CD14-positive monocyte (primary cell): ENCODE results near the gene PIKFYVE. TPM values are rescaled to one million over a fixed set of nuclear protein-coding genes. Genes with fewer than 3 reads are reported as not detected.
"Not testable (repeated sequence)": the region's sequence is repeated elsewhere in the genome, so short reads cannot be mapped to it uniquely, and the experiment has no call there.

Source experiments
- DNase-seq, 3 donors: peaks; one replicate each; pipeline ENCODE4 v3.0.0-alpha.2; 2011 to 2022
- H2AFZ ChIP-seq: 2 replicates; pipeline ENCODE4 v1.6.0; 2012; ENCODE audit warnings: mild to moderate bottlenecking, low read depth, low read length, inconsistent platforms; ENCODE audit not compliant: insufficient read depth, poor library complexity, severe bottlenecking
- H3K27ac ChIP-seq, 2 donors: 1 replicate in 1 of 2; 2 replicates in 1 of 2; pipeline ENCODE4 v1.5.1; 2012 to 2013; ENCODE audit warnings: low read length in 2 of 2, control low read depth in 1 of 2, inconsistent platforms in 1 of 2, low read depth in 1 of 2, mild to moderate bottlenecking in 1 of 2
- H3K27me3 ChIP-seq, 2 donors: one replicate each; pipeline versions ENCODE4 v1.6.0 to v1.6.1; 2011 to 2013; ENCODE audit warnings: low read length in 2 of 2; ENCODE audit not compliant: control insufficient read depth in 2 of 2, insufficient read depth in 2 of 2
- H3K36me3 ChIP-seq, 2 donors: replicated peaks in 1 of 2; 1 replicate in 1 of 2; 2 replicates in 1 of 2; pipeline versions ENCODE4 v1.5.1 to v1.6.1; 2012 to 2013; ENCODE audit warnings: low read length in 2 of 2, control low read depth in 1 of 2, inconsistent platforms in 1 of 2, mild to moderate bottlenecking in 1 of 2; ENCODE audit not compliant: insufficient read depth in 2 of 2, control insufficient read depth in 1 of 2
- H3K4me1 ChIP-seq, 2 donors: 1 replicate in 1 of 2; 2 replicates in 1 of 2; pipeline versions ENCODE4 v1.5.1 to v1.6.1; 2012 to 2013; ENCODE audit warnings: low read length in 2 of 2, control low read depth in 1 of 2, inconsistent platforms in 1 of 2, mild to moderate bottlenecking in 1 of 2, moderate library complexity in 1 of 2; ENCODE audit not compliant: insufficient read depth in 2 of 2, control insufficient read depth in 1 of 2
- H3K4me2 ChIP-seq: replicated peaks from 2 replicates; pipeline ENCODE3; 2012; ENCODE audit warnings: low read length, moderate library complexity, mild to moderate bottlenecking; ENCODE audit not compliant: poor library complexity, severe bottlenecking; ENCODE audit errors: extremely low read depth
- H3K4me3 ChIP-seq, 3 experiments: fragments of 200-600 bp in 1 of 3; sonication (generic) in 1 of 3; replicated peaks in 1 of 3; 1 replicate in 2 of 3; 2 replicates in 1 of 3; pipeline ENCODE4 v1.5.1; 2011 to 2013; ENCODE audit warnings: low read length in 3 of 3, mild to moderate bottlenecking in 3 of 3, control low read depth in 2 of 3, low read depth in 2 of 3, inconsistent platforms in 1 of 3, moderate library complexity in 1 of 3
- H3K79me2 ChIP-seq: 2 replicates; pipeline ENCODE4 v1.6.0; 2012; ENCODE audit warnings: mild to moderate bottlenecking, control low read depth, inconsistent platforms, low read length, moderate library complexity; ENCODE audit not compliant: insufficient read depth
- H3K9ac ChIP-seq: 2 replicates; pipeline ENCODE4 v1.6.0; 2017; ENCODE audit warnings: low read length, mild to moderate bottlenecking; ENCODE audit not compliant: insufficient read depth, poor library complexity, severe bottlenecking
- H3K9me3 ChIP-seq, 2 donors: replicated peaks in 1 of 2; 1 replicate in 1 of 2; 2 replicates in 1 of 2; pipeline versions ENCODE4 v1.5.1 to v1.6.1; 2012 to 2013; ENCODE audit warnings: low read length in 2 of 2, control low read depth in 1 of 2; ENCODE audit not compliant: control insufficient read depth in 1 of 2, insufficient read depth in 1 of 2
- H4K20me1 ChIP-seq: 2 replicates; pipeline ENCODE4 v1.6.0; 2012; ENCODE audit warnings: mild to moderate bottlenecking, low read length, control low read depth, moderate library complexity; ENCODE audit not compliant: insufficient read depth
- H3K27ac Mint-ChIP-seq, 7 donors: one replicate each; pipeline ENCODE4 v1.8.0; 2020; ENCODE audit warnings: mild to moderate bottlenecking in 7 of 7, mixed read lengths in 7 of 7, moderate library complexity in 6 of 7, inconsistent platforms in 2 of 7
- H3K27me3 Mint-ChIP-seq, 3 donors: one replicate each; pipeline ENCODE4 v1.8.0; 2021 to 2022; ENCODE audit warnings: low read depth in 3 of 3, mild to moderate bottlenecking in 3 of 3, mixed read lengths in 3 of 3, moderate library complexity in 3 of 3, inconsistent platforms in 1 of 3
- H3K36me3 Mint-ChIP-seq, 2 donors: one replicate each; pipeline ENCODE4 v1.8.0; 2020; ENCODE audit warnings: mixed read lengths in 2 of 2, inconsistent platforms in 1 of 2, mild to moderate bottlenecking in 1 of 2
- H3K4me1 Mint-ChIP-seq: one replicate; pipeline ENCODE4 v1.8.0; 2020; ENCODE audit warnings: mild to moderate bottlenecking, mixed read lengths
- H3K4me3 Mint-ChIP-seq, 2 donors: one replicate each; pipeline ENCODE4 v1.8.0; 2020; ENCODE audit warnings: mild to moderate bottlenecking in 2 of 2, mixed read lengths in 2 of 2, moderate library complexity in 1 of 2
- H3K9me3 Mint-ChIP-seq, 7 donors: one replicate each; pipeline ENCODE4 v1.8.0; 2020 to 2022; ENCODE audit warnings: mixed read lengths in 7 of 7, mild to moderate bottlenecking in 6 of 7, moderate library complexity in 6 of 7, inconsistent platforms in 2 of 7
- WGBS: methylation state at CpG from one replicate; pipeline ENCODE4 v1.1.5; 2013; ENCODE audit warnings: missing lambda C conversion rate; ENCODE audit not compliant: insufficient coverage; 5-methylcytosine and 5-hydroxymethylcytosine counted together
- intact Hi-C, 2 donors: fragments of 100-400 bp; cut with micrococcal nuclease; formaldehyde crosslinking; loops; one replicate each; pipeline versions ENCODE4 v1.15.0 to v1.15.1; 2023
- polyA plus RNA-seq, 3 donors: library from polyadenylated mRNA; depleted of rRNA in 1 of 3; unstranded in 2 of 3; stranded (reverse) in 1 of 3; fragments of 300-500 nt in 2 of 3; fragments of >200 nt in 1 of 3; fragmentation: Illumina TruSeq in 2 of 3; gene quantifications; 1 replicate in 2 of 3; 2 replicates in 1 of 3; pipeline ENCODE4 v1.2.3, GENCODE V29; 2012 to 2021
- TF ChIP-seq, protein P1 (sequence below): fragments of 200-600 bp; IDR thresholded peaks from one replicate; pipeline ENCODE4 v1.8.0; 2022; ENCODE audit warnings: antibody characterized with exemption, mild to moderate bottlenecking

Gene PIKFYVE
- polyA plus RNA-seq, 3 donors: 3.5 to 17.6 (median 6.2) TPM

DNA sequence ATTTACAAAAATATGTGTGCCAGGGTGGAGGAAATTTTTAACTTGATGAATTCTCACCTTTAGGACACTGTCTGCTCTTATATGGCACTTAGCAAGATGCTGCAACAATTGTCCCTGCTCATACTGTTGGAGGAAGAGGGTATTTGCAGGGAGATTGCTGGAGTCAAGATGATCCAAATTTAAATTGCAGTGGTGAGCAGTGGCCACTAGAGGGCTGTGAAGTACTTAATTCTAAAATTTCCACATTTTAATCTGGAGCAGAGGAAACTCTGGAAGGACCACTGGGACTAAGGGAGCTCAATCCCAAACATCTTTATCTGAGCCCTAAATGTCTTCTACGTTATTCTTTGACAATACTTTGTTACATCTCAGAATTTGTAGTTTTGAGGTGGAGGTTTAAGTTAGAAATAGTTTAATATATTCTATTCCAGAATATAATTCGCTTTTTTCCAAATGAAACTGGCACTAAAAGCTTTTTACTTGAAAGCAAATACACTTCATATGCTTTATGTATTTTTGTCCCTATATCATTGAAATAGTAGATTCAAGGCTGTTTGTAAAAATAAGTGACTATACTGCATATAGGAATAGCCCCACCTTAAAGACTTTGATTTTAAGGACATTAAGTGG, 107.5 kb downstream of the PIKFYVE start:
- H4K20me1 ChIP-seq: no peaks in the 10 kb centered on the region
- Mint-ChIP-seq H3K4me3 (no peak overlapping the region), H3K27ac (no peak overlapping the region), H3K9me3 (no peaks in the 10 kb centered on the region), H3K4me1 (no peaks in the 10 kb centered on the region), H3K36me3 (no peaks in the 10 kb centered on the region), H3K27me3 (peaks cover 0 to 2% (median 0%) of the 10 kb centered on the region in 3 donors)
- no peaks in the 10 kb centered on the region for H3K9me3 ChIP-seq
- H2AFZ ChIP-seq: no peak overlapping the region
- H3K36me3 ChIP-seq: no peaks in the 10 kb centered on the region
- intact Hi-C loops: no loop called here
- H3K27ac ChIP-seq: no peak overlapping the region
- no peak overlapping the region for H3K4me2 ChIP-seq
- no peaks in the 10 kb centered on the region for H3K79me2 ChIP-seq
- TF ChIP-seq, protein P1, sequence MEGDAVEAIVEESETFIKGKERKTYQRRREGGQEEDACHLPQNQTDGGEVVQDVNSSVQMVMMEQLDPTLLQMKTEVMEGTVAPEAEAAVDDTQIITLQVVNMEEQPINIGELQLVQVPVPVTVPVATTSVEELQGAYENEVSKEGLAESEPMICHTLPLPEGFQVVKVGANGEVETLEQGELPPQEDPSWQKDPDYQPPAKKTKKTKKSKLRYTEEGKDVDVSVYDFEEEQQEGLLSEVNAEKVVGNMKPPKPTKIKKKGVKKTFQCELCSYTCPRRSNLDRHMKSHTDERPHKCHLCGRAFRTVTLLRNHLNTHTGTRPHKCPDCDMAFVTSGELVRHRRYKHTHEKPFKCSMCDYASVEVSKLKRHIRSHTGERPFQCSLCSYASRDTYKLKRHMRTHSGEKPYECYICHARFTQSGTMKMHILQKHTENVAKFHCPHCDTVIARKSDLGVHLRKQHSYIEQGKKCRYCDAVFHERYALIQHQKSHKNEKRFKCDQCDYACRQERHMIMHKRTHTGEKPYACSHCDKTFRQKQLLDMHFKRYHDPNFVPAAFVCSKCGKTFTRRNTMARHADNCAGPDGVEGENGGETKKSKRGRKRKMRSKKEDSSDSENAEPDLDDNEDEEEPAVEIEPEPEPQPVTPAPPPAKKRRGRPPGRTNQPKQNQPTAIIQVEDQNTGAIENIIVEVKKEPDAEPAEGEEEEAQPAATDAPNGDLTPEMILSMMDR: peak; percentile 93
- WGBS: no CpG with 5 or more reads among the region's 2 CpGs
- no peak overlapping the region for H3K9ac ChIP-seq
- no peak overlapping the region for H3K4me3 ChIP-seq
- DNase-seq: peak in 2 of 3 donors; percentile 33 to 35
- no peaks in the 10 kb centered on the region for H3K27me3 ChIP-seq
- no peaks in the 10 kb centered on the region for H3K4me1 ChIP-seq

- H3K9me3 Mint-ChIP-seq: no peaks in the 10 kb centered on the region
- no peaks in the 10 kb centered on the region for H3K4me1 Mint-ChIP-seq
- H3K36me3 ChIP-seq: no peaks in the 10 kb centered on the region
- H4K20me1 ChIP-seq: no peaks in the 10 kb centered on the region
- no peak for DNase-seq
- H3K4me3 Mint-ChIP-seq: no peak overlapping the region
- WGBS: 80% methylated on average over 1 of the region's 1 CpG
- H3K4me3 ChIP-seq: no peak overlapping the region
- H3K9ac ChIP-seq: no peak overlapping the region
- no peak overlapping the region for H3K4me2 ChIP-seq
- no peaks in the 10 kb centered on the region for H3K79me2 ChIP-seq
- peaks cover 0 to 2% (median 0%) of the 10 kb centered on the region in 3 donors for H3K27me3 Mint-ChIP-seq
- H3K27ac Mint-ChIP-seq: no peak overlapping the region
- TF ChIP-seq, protein P1: no peak
- H3K36me3 Mint-ChIP-seq: no peaks in the 10 kb centered on the region
- intact Hi-C loops: no loop called here
- H3K4me1 ChIP-seq: no peaks in the 10 kb centered on the region
- no peaks in the 10 kb centered on the region for H3K9me3 ChIP-seq
- no peaks in the 10 kb centered on the region for H3K27me3 ChIP-seq
- H3K27ac ChIP-seq: no peak overlapping the region
- H2AFZ ChIP-seq: no peak overlapping the region
These were observed 109.5 kb downstream of the PIKFYVE start for GRCh38 chr2:208375491-208376068.

DNA sequence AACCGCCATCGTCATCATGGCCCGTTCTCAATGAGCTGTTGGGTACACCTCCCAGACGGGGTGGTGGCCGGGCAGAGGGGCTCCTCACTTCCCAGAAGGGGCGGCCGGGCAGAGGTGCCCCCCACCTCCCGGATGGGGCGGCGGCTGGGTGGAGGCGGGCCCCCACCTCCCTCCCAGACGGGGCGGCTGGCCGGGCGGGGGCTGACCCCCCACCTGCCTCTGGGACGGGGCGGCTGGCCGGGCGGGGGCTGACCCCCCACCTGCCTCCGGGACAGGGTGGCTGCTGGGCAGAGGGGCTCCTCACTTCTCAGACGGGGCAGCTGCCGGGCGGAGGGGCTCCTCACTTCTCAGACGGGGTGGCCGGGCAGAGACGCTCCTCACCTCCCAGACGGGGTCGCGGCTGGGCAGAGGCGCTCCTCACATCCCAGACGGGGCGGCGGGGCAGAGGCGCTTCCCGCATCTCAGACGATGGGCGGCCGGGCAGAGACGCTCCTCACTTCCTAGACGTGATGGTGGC, 111.3 kb downstream of the PIKFYVE start:
- H3K27me3 ChIP-seq, H3K9me3 ChIP-seq, H3K79me2 ChIP-seq, intact Hi-C loops, H3K4me2 ChIP-seq, H3K27ac ChIP-seq, H3K4me1 Mint-ChIP-seq, H2AFZ ChIP-seq, H3K4me3 Mint-ChIP-seq, H3K9ac ChIP-seq, H3K36me3 Mint-ChIP-seq, H3K27ac Mint-ChIP-seq, DNase-seq, H4K20me1 ChIP-seq, H3K36me3 ChIP-seq, H3K27me3 Mint-ChIP-seq, H3K9me3 Mint-ChIP-seq, H3K4me3 ChIP-seq, H3K4me1 ChIP-seq: not testable (repeated sequence)
- WGBS: 85% methylated on average over 11 of the region's 40 CpGs
